D721Med (cell line): ENCODE results near the gene SARM1.

Experiments used
- DNase-seq: peaks from one replicate; pipeline ENCODE4 v3.0.0; 2011; ENCODE audit warnings: low spot score; ENCODE audit not compliant: insufficient read length
- FAIRE-seq: peaks from 2 replicates; lab custom pipeline; 2011; peaks lifted over from hg19 to GRCh38; lab: Jason Lieb, UNC
- CTCF ChIP-seq: IDR thresholded peaks from 2 replicates; pipeline ENCODE4 v1.5.1; 2012; ENCODE audit warnings: mild to moderate bottlenecking, control low read depth; ENCODE audit not compliant: insufficient read depth; ENCODE audit errors: missing control alignments

The SARM1 gene

GRCh38 chr17:28327709-28328108 is 43.8 kb upstream of the SARM1 start:
- DNase-seq, result no peak

GRCh38 chr17:28328325-28328724 is 43.2 kb upstream of the SARM1 start:
- FAIRE-seq, result no peak
- TF ChIP-seq CTCF, result no peak
- no peak for DNase-seq

More at GRCh38 chr17:28327709-28328108, 43.8 kb upstream of the SARM1 start:
- peak; percentile 56 for FAIRE-seq
- TF ChIP-seq CTCF, result peak; percentile 40

- no peak for FAIRE-seq
- no peak for TF ChIP-seq CTCF
- no peak for DNase-seq
Measured at GRCh38 chr17:28330671-28331070, 40.8 kb upstream of the SARM1 start.

GRCh38 chr17:28331891-28332420 is 39.5 kb upstream of the SARM1 start:
- DNase-seq, result no peak
- no peak for TF ChIP-seq CTCF
- no peak for FAIRE-seq

- no peak for TF ChIP-seq CTCF
- no peak for FAIRE-seq
- DNase-seq, result no peak
Measured at GRCh38 chr17:28333083-28333746, 38.3 kb upstream of the SARM1 start.

- DNase-seq (no peak), FAIRE-seq (no peak)
- TF ChIP-seq CTCF, result no peak
Measured at GRCh38 chr17:28334171-28334570, 37.3 kb upstream of the SARM1 start.

GRCh38 chr17:28334666-28335200 is 36.8 kb upstream of the SARM1 start:
- FAIRE-seq, result no peak
- no peak for DNase-seq
- no peak for TF ChIP-seq CTCF
